ENCODE measurements around the gene SMIM29. TPM values are rescaled to one million over a fixed set of nuclear protein-coding genes. Genes with fewer than 3 reads are reported as not detected.

SMIM29 gene
- total and polyA plus RNA-seq, 2 donors (not counting 1 experiment from before 2014, with no cell fraction given), result 43.6 to 106 TPM

DNA sequence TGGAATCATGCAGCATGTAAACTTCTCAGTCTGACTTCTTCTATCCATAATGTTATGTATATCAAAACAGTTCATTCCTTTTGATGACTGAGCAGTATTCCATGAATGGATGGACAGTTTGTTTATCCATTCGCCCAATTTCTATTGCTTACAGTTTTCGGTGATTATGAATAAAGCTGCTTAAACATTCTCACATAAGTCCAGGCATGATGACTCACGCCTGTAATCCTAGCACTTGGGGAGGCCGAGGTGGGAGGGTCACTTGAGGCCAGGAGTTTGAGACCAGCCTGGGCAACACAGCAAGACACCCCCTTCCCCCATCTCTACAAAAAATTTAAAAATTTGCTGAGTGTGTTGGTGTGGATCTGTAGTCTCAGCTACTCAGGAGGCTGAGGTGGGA lies 35.0 kb downstream of the SMIM29 start:
- no peak overlapping the region for H2AFZ ChIP-seq (ENCODE audit: insufficient read depth, low read depth, low read length, poor library complexity, severe bottlenecking)
- intact Hi-C loops (cut with micrococcal nuclease), result no loop called here
- no peaks in the 10 kb centered on the region for H3K9me3 ChIP-seq (ENCODE audit: control extremely low read depth in 1 of 3, control insufficient read depth in 2 of 3, insufficient read depth in 1 of 3, low read length in 2 of 3)
- no peaks in the 10 kb centered on the region for H3K36me3 ChIP-seq (replicated peaks in 1 of 2; ENCODE audit: control extremely low read depth in 1 of 2, control insufficient read depth in 1 of 2, extremely low read depth in 1 of 2, insufficient read depth in 2 of 2, low read length in 1 of 2)
- H3K79me2 ChIP-seq (ENCODE audit: control insufficient read depth, insufficient read depth, low read length), result no peaks in the 10 kb centered on the region
- 100% methylated on average over 2 of the region's 4 CpGs for WGBS (ENCODE audit: insufficient coverage)
- no peak overlapping the region for H3K27ac ChIP-seq (ENCODE audit: low read length in 2 of 2)
- Mint-ChIP-seq H3K27ac (no peak overlapping the region), H3K27me3 (no peaks in the 10 kb centered on the region), H3K4me1 (peaks cover 3% of the 10 kb centered on the region), H3K9me3 (ENCODE audit: insufficient read depth) (no peaks in the 10 kb centered on the region), H3K4me3 (no peak overlapping the region)
- no peak overlapping the region for H3K4me3 ChIP-seq (ENCODE audit: control extremely low read depth in 1 of 5, extremely low read depth in 1 of 5, insufficient read depth in 1 of 5, low read depth in 2 of 5, low read length in 4 of 5)
- no peaks in the 10 kb centered on the region for H3K27me3 ChIP-seq (replicated peaks in 1 of 4; ENCODE audit: control extremely low read depth in 1 of 4, control insufficient read depth in 3 of 4, insufficient read depth in 4 of 4, low read length in 3 of 4)
- TF ChIP-seq, protein P1, sequence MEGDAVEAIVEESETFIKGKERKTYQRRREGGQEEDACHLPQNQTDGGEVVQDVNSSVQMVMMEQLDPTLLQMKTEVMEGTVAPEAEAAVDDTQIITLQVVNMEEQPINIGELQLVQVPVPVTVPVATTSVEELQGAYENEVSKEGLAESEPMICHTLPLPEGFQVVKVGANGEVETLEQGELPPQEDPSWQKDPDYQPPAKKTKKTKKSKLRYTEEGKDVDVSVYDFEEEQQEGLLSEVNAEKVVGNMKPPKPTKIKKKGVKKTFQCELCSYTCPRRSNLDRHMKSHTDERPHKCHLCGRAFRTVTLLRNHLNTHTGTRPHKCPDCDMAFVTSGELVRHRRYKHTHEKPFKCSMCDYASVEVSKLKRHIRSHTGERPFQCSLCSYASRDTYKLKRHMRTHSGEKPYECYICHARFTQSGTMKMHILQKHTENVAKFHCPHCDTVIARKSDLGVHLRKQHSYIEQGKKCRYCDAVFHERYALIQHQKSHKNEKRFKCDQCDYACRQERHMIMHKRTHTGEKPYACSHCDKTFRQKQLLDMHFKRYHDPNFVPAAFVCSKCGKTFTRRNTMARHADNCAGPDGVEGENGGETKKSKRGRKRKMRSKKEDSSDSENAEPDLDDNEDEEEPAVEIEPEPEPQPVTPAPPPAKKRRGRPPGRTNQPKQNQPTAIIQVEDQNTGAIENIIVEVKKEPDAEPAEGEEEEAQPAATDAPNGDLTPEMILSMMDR (IDR thresholded peaks at IDR 0.05), result no peak
- TF ChIP-seq EZH2 (IDR thresholded peaks at IDR 0.05; ENCODE audit: borderline replicate concordance, insufficient read depth, low read depth, low read length, poor library complexity, severe bottlenecking), result no peak
- no peak overlapping the region for H3K4me2 ChIP-seq (replicated peaks; ENCODE audit: low read depth, low read length, poor library complexity, severe bottlenecking)
- POLR2A ChIA-PET, result no interaction called here
- CTCF ChIA-PET, result interaction anchor here (0.5 to 1.0 kb wide), 3 partner anchors 10 to 399 kb away, joined by 3 to 5 read pairs (median 3); no protein-coding TSS in a partner anchor
- DNase-seq (no peak), ATAC-seq (ENCODE audit: low read depth) (no peak)
- no peaks in the 10 kb centered on the region for H3K4me1 ChIP-seq (ENCODE audit: control insufficient read depth in 2 of 2, insufficient read depth in 2 of 2, low read length in 2 of 2)
- no peaks in the 10 kb centered on the region for H4K20me1 ChIP-seq (ENCODE audit: control insufficient read depth, insufficient read depth, low read length, poor library complexity, severe bottlenecking)
- H3K9ac ChIP-seq (ENCODE audit: low read length), result no peak overlapping the region

DNA sequence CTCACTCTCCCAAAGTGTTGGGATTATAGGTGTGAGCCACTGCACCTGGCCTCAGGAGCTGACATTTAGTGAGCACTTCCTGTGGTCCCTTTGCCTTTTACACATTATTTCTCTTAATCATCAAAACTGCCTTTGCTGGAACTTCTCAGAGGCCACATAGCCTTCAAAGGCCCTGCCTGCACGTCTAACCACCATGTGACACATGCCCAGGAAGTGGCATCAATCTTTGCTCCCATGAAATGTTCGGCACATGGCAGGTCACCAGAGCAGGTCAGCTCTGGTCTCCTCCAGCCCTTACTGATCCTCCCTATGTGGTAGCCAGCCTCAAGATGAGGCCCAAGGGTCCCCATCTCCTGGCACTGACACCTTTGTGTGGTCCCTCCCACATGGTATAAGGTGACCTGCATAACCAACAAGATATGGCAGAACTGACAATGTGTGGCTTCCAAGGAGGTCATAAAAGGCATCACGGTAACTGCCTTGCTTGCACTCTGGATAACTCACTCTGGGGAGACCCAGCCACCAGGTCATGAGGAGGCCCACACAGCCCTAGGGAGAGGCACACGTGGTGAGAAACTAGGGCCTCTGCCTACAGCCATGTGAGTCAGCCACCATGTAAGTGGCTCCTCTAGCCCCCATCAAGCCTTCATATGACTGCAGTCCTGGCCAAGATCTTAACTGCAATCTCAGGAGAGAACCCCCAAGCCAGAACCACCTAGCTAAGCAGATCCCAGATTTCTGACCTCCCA lies 40.9 kb downstream of the SMIM29 start:
- Histone ChIP-seq H3K27me3 (replicated peaks in 1 of 4; ENCODE audit: control extremely low read depth in 1 of 4, control insufficient read depth in 3 of 4, insufficient read depth in 4 of 4, low read length in 3 of 4) (no peaks in the 10 kb centered on the region), H4K20me1 (ENCODE audit: control insufficient read depth, insufficient read depth, low read length, poor library complexity, severe bottlenecking) (no peaks in the 10 kb centered on the region), H3K36me3 (replicated peaks in 1 of 2; ENCODE audit: control extremely low read depth in 1 of 2, control insufficient read depth in 1 of 2, extremely low read depth in 1 of 2, insufficient read depth in 2 of 2, low read length in 1 of 2) (no peaks in the 10 kb centered on the region), H3K4me1 (ENCODE audit: control insufficient read depth in 2 of 2, insufficient read depth in 2 of 2, low read length in 2 of 2) (no peaks in the 10 kb centered on the region), H3K79me2 (ENCODE audit: control insufficient read depth, insufficient read depth, low read length) (no peaks in the 10 kb centered on the region), H3K4me3 (ENCODE audit: control extremely low read depth in 1 of 5, extremely low read depth in 1 of 5, insufficient read depth in 1 of 5, low read depth in 2 of 5, low read length in 4 of 5) (no peak overlapping the region), H3K9me3 (ENCODE audit: control extremely low read depth in 1 of 3, control insufficient read depth in 2 of 3, insufficient read depth in 1 of 3, low read length in 2 of 3) (no peaks in the 10 kb centered on the region), H2AFZ (ENCODE audit: insufficient read depth, low read depth, low read length, poor library complexity, severe bottlenecking) (no peak overlapping the region), H3K4me2 (replicated peaks; ENCODE audit: low read depth, low read length, poor library complexity, severe bottlenecking) (no peak overlapping the region), H3K27ac (ENCODE audit: low read length in 2 of 2) (no peak overlapping the region), H3K9ac (ENCODE audit: low read length) (no peak overlapping the region)
- POLR2A ChIA-PET, result interaction anchor here (0.6 kb wide), 1 partner anchor 11 kb away, joined by 4 read pairs; no protein-coding TSS in a partner anchor
- no peak for TF ChIP-seq EZH2 (IDR thresholded peaks at IDR 0.05; ENCODE audit: borderline replicate concordance, insufficient read depth, low read depth, low read length, poor library complexity, severe bottlenecking)
- TF ChIP-seq, protein P1 (IDR thresholded peaks at IDR 0.05), result no peak
- Mint-ChIP-seq H3K27me3 (no peaks in the 10 kb centered on the region), H3K4me1 (no peaks in the 10 kb centered on the region), H3K9me3 (ENCODE audit: insufficient read depth) (no peaks in the 10 kb centered on the region), H3K27ac (no peak overlapping the region), H3K4me3 (no peak overlapping the region)
- intact Hi-C loops (cut with micrococcal nuclease), result no loop called here
- DNase-seq (no peak), ATAC-seq (ENCODE audit: low read depth) (no peak)
- WGBS (ENCODE audit: insufficient coverage), result 86% methylated on average over 4 of the region's 4 CpGs
- CTCF ChIA-PET, result interaction anchor here (1.2 to 1.5 kb wide), 2 partner anchors 12 to 36 kb away, joined by 3 to 5 read pairs; no protein-coding TSS in a partner anchor
